ENCODE measurements around the gene OR8G1.
"Not testable (repeated sequence)": the region's sequence is repeated elsewhere in the genome, so short reads cannot be mapped to it uniquely, and the experiment has no call there.

OR8G1 gene

DNA sequence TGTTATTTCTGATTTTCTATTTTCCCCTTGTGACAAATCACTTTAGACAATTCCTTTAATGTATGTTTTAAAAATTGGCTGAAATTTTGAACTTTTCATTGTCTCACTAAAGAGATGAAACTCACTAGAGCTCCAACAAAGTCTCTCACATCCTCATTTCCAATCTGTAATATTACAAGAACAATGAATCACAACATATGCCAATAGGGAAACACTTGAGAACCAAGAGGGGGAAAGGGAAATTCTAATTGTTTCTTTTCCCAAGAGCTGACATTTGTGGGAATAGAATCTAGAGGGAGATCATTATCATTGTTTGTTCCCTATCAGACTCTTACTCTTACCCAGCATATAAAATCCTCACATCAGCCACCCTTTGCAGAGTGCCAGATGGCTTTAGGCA lies 29.6 kb upstream of the OR8G1 start:
- no peaks in the 10 kb centered on the region for H3K27me3 Mint-ChIP-seq (ENCODE audit: low read depth)
- no peak overlapping the region for H3K27ac Mint-ChIP-seq
- no peaks in the 10 kb centered on the region for H3K36me3 Mint-ChIP-seq (ENCODE audit: low read depth)
- no peaks in the 10 kb centered on the region for H3K4me1 Mint-ChIP-seq (ENCODE audit: low read depth)
- H3K9me3 Mint-ChIP-seq = no peaks in the 10 kb centered on the region
- no peak overlapping the region for H3K4me3 Mint-ChIP-seq

- H3K36me3 Mint-ChIP-seq (ENCODE audit: low read depth) = no peaks in the 10 kb centered on the region
- no peaks in the 10 kb centered on the region for H3K27me3 Mint-ChIP-seq (ENCODE audit: low read depth)
- no peak overlapping the region for H3K27ac Mint-ChIP-seq
Observed at GRCh38 chr11:124214027-124214426, 26.9 kb upstream of the OR8G1 start.

DNA sequence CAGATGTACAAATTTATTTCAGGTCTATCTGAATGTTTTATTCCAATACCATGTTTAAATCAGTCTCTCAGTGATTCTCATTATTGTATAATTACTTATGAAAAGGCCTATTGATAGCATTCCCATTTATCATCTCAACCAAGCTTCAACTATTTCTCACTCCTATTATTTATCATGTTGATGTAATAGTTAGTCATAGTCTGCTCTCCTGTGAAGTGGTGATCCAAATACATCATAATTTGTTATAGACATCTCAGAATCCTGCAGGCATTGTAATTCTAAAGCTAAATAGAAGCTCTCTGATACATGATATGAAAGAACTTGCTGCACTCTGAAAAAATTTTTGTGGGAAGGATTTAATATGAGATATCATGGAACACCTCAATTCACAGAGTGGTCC lies 21.8 kb upstream of the OR8G1 start:
- H3K4me3 Mint-ChIP-seq = no peak overlapping the region
- H3K27ac Mint-ChIP-seq = no peak overlapping the region
- no peaks in the 10 kb centered on the region for H3K4me1 Mint-ChIP-seq (ENCODE audit: low read depth)
- H3K27me3 Mint-ChIP-seq (ENCODE audit: low read depth) = no peaks in the 10 kb centered on the region
- H3K9me3 Mint-ChIP-seq = no peaks in the 10 kb centered on the region
- no peaks in the 10 kb centered on the region for H3K36me3 Mint-ChIP-seq (ENCODE audit: low read depth)

More at GRCh38 chr11:124214027-124214426, 26.9 kb upstream of the OR8G1 start:
- H3K9me3 Mint-ChIP-seq = no peaks in the 10 kb centered on the region
- no peak overlapping the region for H3K4me3 Mint-ChIP-seq
- no peaks in the 10 kb centered on the region for H3K4me1 Mint-ChIP-seq (ENCODE audit: low read depth)

- no peaks in the 10 kb centered on the region for H3K36me3 Mint-ChIP-seq (ENCODE audit: low read depth)
- H3K9me3 Mint-ChIP-seq = no peaks in the 10 kb centered on the region
- no peak overlapping the region for H3K4me3 Mint-ChIP-seq
- H3K4me1 Mint-ChIP-seq (ENCODE audit: low read depth) = no peaks in the 10 kb centered on the region
- no peak overlapping the region for H3K27ac Mint-ChIP-seq
- H3K27me3 Mint-ChIP-seq (ENCODE audit: low read depth) = no peaks in the 10 kb centered on the region
Observed at GRCh38 chr11:124222407-124222806, 18.5 kb upstream of the OR8G1 start.

GRCh38 chr11:124224618-124225423 lies 16.1 kb upstream of the OR8G1 start:
- not testable (repeated sequence) for H3K36me3 Mint-ChIP-seq (ENCODE audit: low read depth); H3K4me3 Mint-ChIP-seq; H3K4me1 Mint-ChIP-seq (ENCODE audit: low read depth); H3K27me3 Mint-ChIP-seq (ENCODE audit: low read depth); H3K27ac Mint-ChIP-seq; H3K9me3 Mint-ChIP-seq

DNA sequence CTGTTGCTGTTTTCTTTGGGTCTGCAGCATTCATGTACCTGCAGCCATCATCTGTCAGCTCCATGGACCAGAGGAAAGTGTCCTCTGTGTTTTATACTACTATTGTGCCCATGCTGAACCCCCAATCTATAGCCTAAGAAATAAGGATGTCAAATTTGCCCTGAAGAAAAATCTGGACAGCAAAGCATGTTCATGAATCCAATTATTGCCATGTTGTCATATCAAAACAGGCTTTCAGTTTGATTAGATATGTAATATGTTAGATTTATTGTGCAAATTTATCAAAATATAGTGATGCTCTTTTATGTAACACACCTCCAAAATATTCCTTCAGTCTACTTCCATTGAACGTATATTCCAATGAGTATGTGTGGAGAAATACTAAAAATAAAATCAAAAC lies 15.4 kb upstream of the OR8G1 start:
- Mint-ChIP-seq H3K27me3 (ENCODE audit: low read depth) (no peaks in the 10 kb centered on the region), H3K4me3 (no peak overlapping the region), H3K36me3 (ENCODE audit: low read depth) (no peaks in the 10 kb centered on the region), H3K27ac (no peak overlapping the region), H3K4me1 (ENCODE audit: low read depth) (no peaks in the 10 kb centered on the region), H3K9me3 (no peaks in the 10 kb centered on the region)

GRCh38 chr11:124233376-124233775 lies 7.5 kb upstream of the OR8G1 start:
- Mint-ChIP-seq H3K27me3 (ENCODE audit: low read depth) (no peaks in the 10 kb centered on the region), H3K9me3 (no peaks in the 10 kb centered on the region), H3K27ac (no peak overlapping the region), H3K4me3 (no peak overlapping the region), H3K4me1 (ENCODE audit: low read depth) (no peaks in the 10 kb centered on the region), H3K36me3 (ENCODE audit: low read depth) (no peaks in the 10 kb centered on the region)

DNA sequence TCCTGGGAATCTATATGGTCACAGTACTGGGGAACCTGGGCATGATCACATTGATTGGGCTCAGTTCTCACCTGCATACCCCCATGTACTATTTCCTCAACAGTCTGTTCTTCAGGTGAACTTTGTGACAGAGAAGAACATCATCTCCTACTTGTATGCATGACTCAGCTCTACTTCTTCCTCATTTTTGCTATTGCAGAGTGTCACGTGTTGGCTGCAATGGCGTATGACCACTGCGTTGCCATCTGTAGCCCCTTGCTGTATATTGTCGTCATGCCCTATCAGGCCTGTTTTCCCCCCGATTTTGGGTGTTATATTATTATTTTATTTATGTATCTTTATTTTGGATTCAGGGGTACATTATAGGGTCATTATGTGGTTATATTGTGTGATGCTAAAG lies 2.4 kb upstream of the OR8G1 start:
- Mint-ChIP-seq H3K27me3 (ENCODE audit: low read depth) (no peaks in the 10 kb centered on the region), H3K4me1 (ENCODE audit: low read depth) (no peaks in the 10 kb centered on the region), H3K9me3 (no peaks in the 10 kb centered on the region), H3K36me3 (ENCODE audit: low read depth) (no peaks in the 10 kb centered on the region), H3K4me3 (no peak overlapping the region), H3K27ac (no peak overlapping the region)

DNA sequence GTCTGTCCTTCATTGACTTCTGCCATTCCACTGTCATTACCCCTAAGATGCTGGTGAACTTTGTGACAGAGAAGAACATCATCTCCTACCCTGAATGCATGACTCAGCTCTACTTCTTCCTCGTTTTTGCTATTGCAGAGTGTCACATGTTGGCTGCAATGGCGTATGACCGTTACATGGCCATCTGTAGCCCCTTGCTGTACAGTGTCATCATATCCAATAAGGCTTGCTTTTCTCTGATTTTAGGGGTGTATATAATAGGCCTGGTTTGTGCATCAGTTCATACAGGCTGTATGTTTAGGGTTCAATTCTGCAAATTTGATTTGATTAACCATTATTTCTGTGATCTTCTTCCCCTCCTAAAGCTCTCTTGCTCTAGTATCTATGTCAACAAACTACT lies 9.0 kb downstream of the OR8G1 start:
- H3K4me3 Mint-ChIP-seq; H3K27me3 Mint-ChIP-seq (ENCODE audit: low read depth); H3K9me3 Mint-ChIP-seq; H3K4me1 Mint-ChIP-seq (ENCODE audit: low read depth); H3K36me3 Mint-ChIP-seq (ENCODE audit: low read depth); H3K27ac Mint-ChIP-seq: not testable (repeated sequence)

DNA sequence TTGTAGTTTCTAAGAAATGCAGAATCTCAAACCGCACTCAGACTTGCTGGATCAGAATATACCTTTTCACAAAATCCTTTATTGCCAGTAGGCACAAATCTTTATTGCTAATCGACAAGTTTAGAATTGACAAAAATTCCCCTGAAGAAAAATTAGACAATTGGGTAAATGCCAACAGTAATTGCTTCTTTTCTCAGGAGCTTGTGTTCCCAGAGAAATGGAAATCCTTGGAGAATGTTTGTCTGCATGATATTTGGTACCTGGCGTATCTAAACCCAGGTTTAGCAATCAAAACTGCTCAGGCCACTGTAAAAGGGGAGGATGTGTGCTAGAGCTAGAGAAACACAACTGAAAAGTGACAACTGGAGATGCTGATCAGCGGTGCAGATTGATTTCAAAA lies 15.2 kb downstream of the OR8G1 start, which contains the start of gene OR8G5:
TSS of gene OR8G5 (plus strand) at position 301 of the 400 bp plus-strand sequence. CDS start 8,556 bp downstream, outside the sequence.
- Mint-ChIP-seq H3K36me3 (ENCODE audit: low read depth) (no peaks in the 10 kb centered on the region), H3K9me3 (no peaks in the 10 kb centered on the region)

GRCh38 chr11:124265041-124265440 lies 24.1 kb downstream of the OR8G1 start:
- not testable (repeated sequence) for H3K4me1 Mint-ChIP-seq (ENCODE audit: low read depth); H3K4me3 Mint-ChIP-seq; H3K27me3 Mint-ChIP-seq (ENCODE audit: low read depth); H3K36me3 Mint-ChIP-seq (ENCODE audit: low read depth); H3K27ac Mint-ChIP-seq; H3K9me3 Mint-ChIP-seq

More for the DNA sequence above, 15.2 kb downstream of the OR8G1 start, which contains the start of gene OR8G5:
- no peak within 1 kb of the TSS for H3K27ac Mint-ChIP-seq
- H3K4me1 Mint-ChIP-seq (ENCODE audit: low read depth) = no peaks in the 10 kb centered on the region
- no peak within 1 kb of the TSS for H3K4me3 Mint-ChIP-seq
- H3K27me3 Mint-ChIP-seq (ENCODE audit: low read depth) = no peaks in the 10 kb centered on the region

- H3K27me3 Mint-ChIP-seq (ENCODE audit: low read depth); H3K4me1 Mint-ChIP-seq (ENCODE audit: low read depth); H3K36me3 Mint-ChIP-seq (ENCODE audit: low read depth); H3K4me3 Mint-ChIP-seq; H3K9me3 Mint-ChIP-seq; H3K27ac Mint-ChIP-seq: not testable (repeated sequence)
Observed at GRCh38 chr11:124270886-124271285, 30.0 kb downstream of the OR8G1 start.

DNA sequence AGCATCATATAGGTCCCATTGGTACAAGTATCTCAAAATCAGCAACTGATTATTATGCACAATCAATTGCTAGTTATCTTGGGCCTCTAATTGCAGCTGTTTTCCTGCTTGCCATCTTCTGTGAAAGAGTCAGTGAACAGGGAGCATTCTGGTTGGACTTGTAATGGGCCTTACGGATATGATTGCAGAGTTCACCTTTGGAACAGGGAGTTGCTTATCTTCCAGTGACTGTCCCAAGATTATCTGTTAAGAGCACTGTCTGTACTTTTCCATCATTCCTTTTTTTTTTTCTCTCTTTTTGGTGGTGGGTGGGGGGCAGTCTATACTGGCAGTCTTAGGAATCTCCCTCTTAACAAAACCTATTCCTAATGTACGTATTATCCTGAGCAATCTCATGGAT lies 33.1 kb downstream of the OR8G1 start:
- Mint-ChIP-seq H3K4me1 (ENCODE audit: low read depth) (no peaks in the 10 kb centered on the region), H3K27ac (no peak overlapping the region), H3K4me3 (no peak overlapping the region), H3K27me3 (ENCODE audit: low read depth) (no peaks in the 10 kb centered on the region), H3K36me3 (ENCODE audit: low read depth) (no peaks in the 10 kb centered on the region), H3K9me3 (no peaks in the 10 kb centered on the region)

DNA sequence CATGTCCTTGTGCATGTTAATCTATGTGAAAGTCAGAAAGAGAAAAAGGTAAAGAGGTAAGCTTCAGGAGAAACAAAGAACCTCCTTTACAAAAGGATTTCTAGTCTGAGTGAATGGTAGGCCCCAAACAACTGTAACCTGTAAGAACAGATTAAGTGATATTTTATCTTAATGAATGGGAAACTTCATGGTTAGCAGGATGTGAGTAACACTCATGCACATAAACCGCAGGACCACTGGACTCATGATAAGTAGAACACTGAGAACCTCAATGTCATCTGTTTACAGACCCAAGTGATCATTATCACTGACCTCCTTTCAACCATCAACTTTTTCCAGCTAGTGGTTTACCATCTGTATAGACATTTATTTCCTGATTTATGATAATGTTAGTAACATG lies 35.2 kb downstream of the OR8G1 start:
- no peaks in the 10 kb centered on the region for H3K27me3 Mint-ChIP-seq (ENCODE audit: low read depth)
- H3K4me1 Mint-ChIP-seq (ENCODE audit: low read depth) = no peaks in the 10 kb centered on the region
- H3K36me3 Mint-ChIP-seq (ENCODE audit: low read depth) = no peaks in the 10 kb centered on the region
- no peak overlapping the region for H3K4me3 Mint-ChIP-seq
- H3K27ac Mint-ChIP-seq = no peak overlapping the region
- no peaks in the 10 kb centered on the region for H3K9me3 Mint-ChIP-seq

GRCh38 chr11:124277207-124277606 lies 36.3 kb downstream of the OR8G1 start:
- no peaks in the 10 kb centered on the region for H3K36me3 Mint-ChIP-seq (ENCODE audit: low read depth)
- no peaks in the 10 kb centered on the region for H3K4me1 Mint-ChIP-seq (ENCODE audit: low read depth)
- no peaks in the 10 kb centered on the region for H3K27me3 Mint-ChIP-seq (ENCODE audit: low read depth)
- H3K4me3 Mint-ChIP-seq = no peak overlapping the region
- peaks cover 7% of the 10 kb centered on the region for H3K9me3 Mint-ChIP-seq
- no peak overlapping the region for H3K27ac Mint-ChIP-seq

DNA sequence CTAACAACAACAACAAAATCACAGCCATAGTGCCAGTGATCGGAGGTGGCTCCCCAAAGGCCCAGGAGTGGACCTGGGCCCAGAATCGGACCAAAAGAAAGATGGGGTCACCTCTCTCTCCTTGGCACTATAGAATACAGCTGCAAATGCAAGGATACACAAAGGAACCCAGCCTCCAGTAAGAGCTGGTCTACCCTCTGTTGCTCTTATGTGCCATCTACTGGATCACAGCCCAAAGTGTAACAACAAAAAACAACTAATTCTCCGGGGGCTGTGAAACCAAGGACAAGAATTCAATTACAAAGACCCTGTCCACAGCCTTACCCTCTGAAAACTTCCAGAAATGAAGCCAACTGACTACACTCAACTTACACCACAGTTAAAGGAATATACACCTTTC lies 36.9 kb downstream of the OR8G1 start:
- peaks cover 7% of the 10 kb centered on the region for H3K9me3 Mint-ChIP-seq
- no peaks in the 10 kb centered on the region for H3K36me3 Mint-ChIP-seq (ENCODE audit: low read depth)
- no peak overlapping the region for H3K27ac Mint-ChIP-seq
- H3K4me3 Mint-ChIP-seq = no peak overlapping the region
- no peaks in the 10 kb centered on the region for H3K27me3 Mint-ChIP-seq (ENCODE audit: low read depth)
- H3K4me1 Mint-ChIP-seq (ENCODE audit: low read depth) = no peaks in the 10 kb centered on the region

Measured in T-helper 1 cell treated with Interleukin-12 subunit alpha and Interleukin-12 subunit beta and Interleukin-4 antibody, amounts not matched to agents 30 μg/mL and 1 μg/mL, for 36 hours (primary cell).